ENCODE results near the gene GXYLT2.

- TF ChIP-seq CTCF (IDR thresholded peaks at IDR 0.05), result no peak
- no peak for TF ChIP-seq POLR2A (IDR thresholded peaks at IDR 0.05)
- no peak for TF ChIP-seq EP300 (IDR thresholded peaks at IDR 0.05)
Measured at GRCh38 chr3:72916250-72916649, 28.4 kb downstream of the GXYLT2 start.

Data from sigmoid colon (tissue), 4 donors.